HepG2 (cell line): ENCODE results near the gene QRSL1.
"Not testable (repeated sequence)": the region's sequence is repeated elsewhere in the genome, so short reads cannot be mapped to it uniquely, and the experiment has no call there.

Source experiments
- BRF2 ChIP-seq: sonication (generic); formaldehyde crosslinking; IDR thresholded peaks from 2 replicates; pipeline ENCODE4 v1.8.1; 2022; ENCODE audit warnings: mild to moderate bottlenecking, missing genetic modification reagents
- E2F1 ChIP-seq: sonication (generic); formaldehyde crosslinking; IDR thresholded peaks from 2 replicates; pipeline ENCODE4 v1.5.0; 2020; ENCODE audit warnings: missing genetic modification reagents
- ESRRA ChIP-seq: sonication (generic); formaldehyde crosslinking; IDR thresholded peaks from 2 replicates; pipeline ENCODE4 v1.5.1; 2020; ENCODE audit warnings: mild to moderate bottlenecking, low read depth, missing genetic modification reagents
- MATR3 ChIP-seq: sonication (generic); formaldehyde crosslinking; IDR thresholded peaks from 2 replicates; pipeline ENCODE4 v1.4.0; 2020; ENCODE audit warnings: missing genetic modification reagents
- NFYB ChIP-seq: sonication (generic); formaldehyde crosslinking; IDR thresholded peaks from 2 replicates; pipeline ENCODE4 v1.4.0; 2020; ENCODE audit warnings: missing genetic modification reagents
- ZBTB20 ChIP-seq: sonication (generic); formaldehyde crosslinking; IDR thresholded peaks from 2 replicates; pipeline ENCODE4 v1.8.1; 2023; ENCODE audit warnings: missing genetic modification reagents, low read depth, mild to moderate bottlenecking, borderline replicate concordance
- ZBTB40 ChIP-seq, 2 experiments: fragments of 450-650 bp in 1 of 2; sonication (generic) in 1 of 2; formaldehyde crosslinking in 1 of 2; IDR thresholded peaks; 2 replicates each; pipeline versions ENCODE4 v1.6.1 to v1.8.0; 2016 to 2022; ENCODE audit warnings: antibody characterized with exemption in 1 of 2, mild to moderate bottlenecking in 1 of 2, missing genetic modification reagents in 1 of 2
- ZNF30 ChIP-seq: sonication (generic); formaldehyde crosslinking; IDR thresholded peaks from 2 replicates; pipeline ENCODE4 v1.5.0; 2020; ENCODE audit warnings: mild to moderate bottlenecking, missing genetic modification reagents
- ZNF687 ChIP-seq: sonication (generic); formaldehyde crosslinking; IDR thresholded peaks from 2 replicates; pipeline ENCODE4 v1.5.1; 2020; ENCODE audit warnings: mild to moderate bottlenecking, missing genetic modification reagents, moderate library complexity
- ZSCAN22 ChIP-seq: sonication (generic); formaldehyde crosslinking; IDR thresholded peaks from 2 replicates; pipeline ENCODE4 v1.4.0; 2020; ENCODE audit warnings: mild to moderate bottlenecking, missing genetic modification reagents
- ZZZ3 ChIP-seq: sonication (generic); formaldehyde crosslinking; IDR thresholded peaks from 2 replicates; pipeline ENCODE4 v1.4.0; 2020; ENCODE audit warnings: missing genetic modification reagents, mild to moderate bottlenecking, borderline replicate concordance

- not testable (repeated sequence) for TF ChIP-seq E2F1 (CRISPR knock-in tag); ZSCAN22 (CRISPR knock-in tag); MATR3 (CRISPR knock-in tag); ESRRA (CRISPR knock-in tag); ZBTB40 (IDR thresholded peaks at IDR 0.05); ZBTB40 (CRISPR knock-in tag; IDR thresholded peaks at IDR 0.05); BRF2 (CRISPR knock-in tag); NFYB (CRISPR knock-in tag); ZBTB20; ZNF687 (CRISPR knock-in tag); ZNF30 (CRISPR knock-in tag); ZZZ3 (CRISPR knock-in tag)
Measured at GRCh38 chr6:106627760-106628159, 1.6 kb upstream of the QRSL1 start.
